22Rv1 (cell line): ENCODE data around the gene IL1RL2.

Source experiments
- CTCF ChIP-seq: fragments of 450-650 bp; IDR thresholded peaks from 2 replicates; pipeline ENCODE4 v1.5.1; 2017; ENCODE audit warnings: mild to moderate bottlenecking
- ZFX ChIP-seq: fragments of 450-650 bp; IDR thresholded peaks from 2 replicates; pipeline ENCODE4 v1.6.1; 2017; ENCODE audit warnings: antibody characterized with exemption, borderline replicate concordance

GRCh38 chr2:102268510-102269199, 81.8 kb downstream of the IL1RL2 start:
- TF ChIP-seq CTCF (no peak), ZFX (no peak)
